Prostate gland (tissue), 2 donors: ENCODE results near the gene PKN2. TPM values are rescaled to one million over a fixed set of nuclear protein-coding genes. Genes with fewer than 3 reads are reported as not detected.

Experiments
- DNase-seq: peaks from one replicate; pipeline ENCODE4 v3.0.0-alpha.2; 2019; ENCODE audit warnings: low spot score
- H3K27ac ChIP-seq, 2 donors: fragments of 200-600 bp; sonication (generic); 2 replicates each; pipeline ENCODE4 v1.5.1; 2017 to 2019
- H3K27me3 ChIP-seq: fragments of 200-600 bp; sonication (generic); replicated peaks from 2 replicates; pipeline ENCODE4 v1.5.1; 2019; ENCODE audit not compliant: insufficient read depth
- H3K36me3 ChIP-seq, 2 donors: fragments of 200-600 bp; sonication (generic); 1 replicate in 1 of 2; 2 replicates in 1 of 2; pipeline versions ENCODE4 v1.5.1 to v1.8.1; 2017 to 2019
- H3K4me1 ChIP-seq: fragments of 200-600 bp; sonication (generic); replicated peaks from 2 replicates; pipeline ENCODE4 v1.5.1; 2019
- H3K4me3 ChIP-seq, 2 donors: fragments of 200-600 bp; sonication (generic); 2 replicates each; pipeline ENCODE4 v1.5.1; 2017 to 2019
- H3K9me3 ChIP-seq: fragments of 200-600 bp; sonication (generic); 2 replicates; pipeline ENCODE4 v1.5.1; 2017
- POLR2A ChIP-seq: fragments of 450-650 bp; IDR thresholded peaks from one replicate; pipeline ENCODE4 v1.6.1; 2016; ENCODE audit warnings: antibody characterized with exemption, mild to moderate bottlenecking
- POLR2AphosphoS5 ChIP-seq: sonication (generic); formaldehyde crosslinking; IDR thresholded peaks from one replicate; pipeline ENCODE4 v1.6.1; 2017; ENCODE audit warnings: antibody characterized with exemption
- WGBS: methylation state at CpG from one replicate; pipeline ENCODE4 v1.1.5; 2018; 5-methylcytosine and 5-hydroxymethylcytosine counted together
- intact Hi-C: fragments of 100-400 bp; cut with DNase I; formaldehyde crosslinking; loops from one replicate; pipeline ENCODE4 v1.14.2; 2022
- total RNA-seq, 2 donors: library from RNA; depleted of rRNA; stranded (reverse); fragments of >200 nt; gene quantifications; one replicate each; pipeline ENCODE4 v1.1.0, GENCODE V29; 2016
- TF ChIP-seq, protein P1 (sequence below), 4 experiments: fragments of 200-600 bp in 2 of 4; fragments of 450-650 bp in 2 of 4; sonication (generic) in 2 of 4; IDR thresholded peaks; 1 replicate in 3 of 4; 2 replicates in 1 of 4; pipeline ENCODE4 v1.5.1; 2016 to 2019; ENCODE audit warnings: antibody characterized with exemption in 4 of 4, mild to moderate bottlenecking in 2 of 4, moderate library complexity in 2 of 4

The PKN2 gene
- total RNA-seq, 2 donors from 2014 or later = 35.2 to 36.2 TPM

DNA sequence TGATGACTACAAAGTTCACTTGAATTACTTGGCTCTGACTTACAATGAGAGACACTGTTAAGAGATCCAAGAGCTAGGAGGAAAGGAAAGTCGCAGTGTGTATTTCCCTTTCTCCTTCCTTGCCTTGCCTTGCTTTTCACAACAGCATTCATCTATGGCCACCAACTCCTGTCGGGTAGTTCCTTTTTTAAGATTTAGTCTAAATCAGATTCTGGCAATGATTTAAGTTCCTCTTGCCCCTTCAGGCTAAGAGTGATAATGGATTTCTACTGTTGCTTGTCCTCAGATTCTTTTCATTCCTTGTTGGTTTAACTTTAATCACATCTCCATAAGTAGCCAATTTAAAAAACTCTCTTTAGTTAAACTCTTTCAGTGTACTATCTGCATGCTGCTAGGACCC is 115.4 kb downstream of the PKN2 start:
- Histone ChIP-seq H3K36me3 (no peaks in the 10 kb centered on the region), H3K4me1 (no peaks in the 10 kb centered on the region), H3K27me3 (no peaks in the 10 kb centered on the region), H3K9me3 (no peaks in the 10 kb centered on the region), H3K4me3 (no peak overlapping the region), H3K27ac (no peak overlapping the region)
- intact Hi-C loops = loop anchor here (10.0 kb wide), 1 partner anchor 85 kb away; no protein-coding TSS in a partner anchor
- DNase-seq = no peak
- 91% methylated on average over 2 of the region's 2 CpGs for WGBS
- TF ChIP-seq POLR2A (no peak), POLR2AphosphoS5 (no peak)
- TF ChIP-seq, protein P1, sequence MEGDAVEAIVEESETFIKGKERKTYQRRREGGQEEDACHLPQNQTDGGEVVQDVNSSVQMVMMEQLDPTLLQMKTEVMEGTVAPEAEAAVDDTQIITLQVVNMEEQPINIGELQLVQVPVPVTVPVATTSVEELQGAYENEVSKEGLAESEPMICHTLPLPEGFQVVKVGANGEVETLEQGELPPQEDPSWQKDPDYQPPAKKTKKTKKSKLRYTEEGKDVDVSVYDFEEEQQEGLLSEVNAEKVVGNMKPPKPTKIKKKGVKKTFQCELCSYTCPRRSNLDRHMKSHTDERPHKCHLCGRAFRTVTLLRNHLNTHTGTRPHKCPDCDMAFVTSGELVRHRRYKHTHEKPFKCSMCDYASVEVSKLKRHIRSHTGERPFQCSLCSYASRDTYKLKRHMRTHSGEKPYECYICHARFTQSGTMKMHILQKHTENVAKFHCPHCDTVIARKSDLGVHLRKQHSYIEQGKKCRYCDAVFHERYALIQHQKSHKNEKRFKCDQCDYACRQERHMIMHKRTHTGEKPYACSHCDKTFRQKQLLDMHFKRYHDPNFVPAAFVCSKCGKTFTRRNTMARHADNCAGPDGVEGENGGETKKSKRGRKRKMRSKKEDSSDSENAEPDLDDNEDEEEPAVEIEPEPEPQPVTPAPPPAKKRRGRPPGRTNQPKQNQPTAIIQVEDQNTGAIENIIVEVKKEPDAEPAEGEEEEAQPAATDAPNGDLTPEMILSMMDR (IDR thresholded peaks at IDR 0.05) = no peak

DNA sequence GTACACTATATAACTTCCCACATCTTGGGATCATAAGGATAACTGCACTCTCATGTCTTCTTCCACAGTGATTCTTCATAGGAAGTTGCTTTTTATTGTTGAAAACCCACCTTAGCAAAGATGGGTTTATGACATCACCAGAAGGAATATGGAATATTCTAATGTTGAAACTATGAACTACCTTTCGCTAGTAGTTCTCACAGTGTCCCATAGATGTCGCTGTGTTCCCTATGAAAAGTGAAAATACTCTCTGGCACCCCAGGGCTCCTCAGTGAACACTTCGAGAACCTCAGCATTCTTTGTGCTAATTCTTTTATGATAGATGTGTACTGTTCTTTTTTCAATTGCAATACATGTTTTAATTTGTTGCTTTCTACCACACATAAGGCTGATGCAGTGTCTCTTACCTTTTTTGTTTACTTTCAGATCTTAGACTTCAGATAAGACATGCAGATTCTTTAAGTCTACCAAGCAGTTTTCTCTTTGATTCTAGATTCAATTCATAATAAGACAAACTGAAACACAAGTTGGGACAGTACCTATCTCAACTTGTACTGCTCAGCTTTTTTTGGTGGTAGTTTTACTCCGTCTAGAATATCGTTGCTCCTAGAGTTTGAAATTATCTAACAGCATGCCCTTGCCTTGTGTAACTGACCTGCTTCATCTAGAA is 116.4 kb downstream of the PKN2 start:
- no peaks in the 10 kb centered on the region for H3K27me3 ChIP-seq
- 82% methylated on average over 5 of the region's 5 CpGs for WGBS
- no peak for DNase-seq
- no peaks in the 10 kb centered on the region for H3K9me3 ChIP-seq
- H3K4me1 ChIP-seq = no peaks in the 10 kb centered on the region
- TF ChIP-seq, protein P1 (IDR thresholded peaks at IDR 0.05) = peak in 3 of 4 experiments; percentile 34 to 51 (median 51)
- no peak for TF ChIP-seq POLR2AphosphoS5
- no peak overlapping the region for H3K4me3 ChIP-seq
- intact Hi-C loops = no loop called here
- H3K36me3 ChIP-seq = no peaks in the 10 kb centered on the region
- no peak overlapping the region for H3K27ac ChIP-seq

- no peak for DNase-seq
These were observed 117.6 kb downstream of the PKN2 start for GRCh38 chr1:88801575-88802208.

GRCh38 chr1:88802404-88802803 is 118.3 kb downstream of the PKN2 start:
- no peak for TF ChIP-seq POLR2A
- TF ChIP-seq POLR2AphosphoS5 = no peak
- TF ChIP-seq, protein P1 (IDR thresholded peaks at IDR 0.05) = no peak
- Histone ChIP-seq H3K27me3 (no peaks in the 10 kb centered on the region), H3K4me1 (no peaks in the 10 kb centered on the region), H3K9me3 (no peaks in the 10 kb centered on the region), H3K4me3 (no peak overlapping the region), H3K36me3 (peaks cover 0 to 8% of the 10 kb centered on the region in 2 donors), H3K27ac (no peak overlapping the region)
- no peak for DNase-seq
- WGBS = 97% methylated on average over 7 of the region's 7 CpGs
- intact Hi-C loops = no loop called here

More at GRCh38 chr1:88801575-88802208, 117.6 kb downstream of the PKN2 start:
- Histone ChIP-seq H3K36me3 (peaks cover 0 to 8% of the 10 kb centered on the region in 2 donors), H3K4me1 (no peaks in the 10 kb centered on the region), H3K27ac (no peak overlapping the region), H3K4me3 (no peak overlapping the region), H3K27me3 (no peaks in the 10 kb centered on the region), H3K9me3 (no peaks in the 10 kb centered on the region)
- intact Hi-C loops = no loop called here
- TF ChIP-seq, protein P1 (IDR thresholded peaks at IDR 0.05) = no peak
- no peak for TF ChIP-seq POLR2AphosphoS5
- TF ChIP-seq POLR2A = no peak
- WGBS = 94% methylated on average over 9 of the region's 9 CpGs

- H3K4me1 ChIP-seq = no peaks in the 10 kb centered on the region
- H3K9me3 ChIP-seq = no peaks in the 10 kb centered on the region
- H3K27ac ChIP-seq = no peak overlapping the region
- no peaks in the 10 kb centered on the region for H3K27me3 ChIP-seq
- peaks cover 0 to 8% of the 10 kb centered on the region in 2 donors for H3K36me3 ChIP-seq
- intact Hi-C loops = no loop called here
- TF ChIP-seq POLR2A = no peak
- no peak for TF ChIP-seq POLR2AphosphoS5
- TF ChIP-seq, protein P1 (IDR thresholded peaks at IDR 0.05) = no peak
- 84% methylated on average over 2 of the region's 2 CpGs for WGBS
- DNase-seq = no peak
- H3K4me3 ChIP-seq = no peak overlapping the region
These were observed 118.9 kb downstream of the PKN2 start for GRCh38 chr1:88802950-88803349.
